ENCODE measurements around the gene PATZ1.
A peak's percentile ranks its signal among the peaks of the same experiment; 100 is the strongest.

PATZ1 gene

GRCh38 chr22:31305194-31305593 is 41.0 kb downstream of the PATZ1 start:
- DNase-seq = no peak

- no peak for DNase-seq
These were observed 43.6 kb downstream of the PATZ1 start for GRCh38 chr22:31302537-31302936.

- no peak for DNase-seq
These were observed 44.1 kb downstream of the PATZ1 start for GRCh38 chr22:31302006-31302405.

GRCh38 chr22:31300896-31301295 is 45.2 kb downstream of the PATZ1 start:
- no peak for DNase-seq

- peak; percentile 32 for DNase-seq
These were observed 50.1 kb downstream of the PATZ1 start for GRCh38 chr22:31295831-31296657.

- DNase-seq = no peak
These were observed 50.8 kb downstream of the PATZ1 start for GRCh38 chr22:31295360-31295759.

GRCh38 chr22:31292236-31292989 is 53.7 kb downstream of the PATZ1 start, which contains the start of gene PIK3IP1:
PIK3IP1 (minus strand) TSS chr22:31292488; CDS start chr22:31292344, 144 bp downstream.
- DNase-seq = peak; percentile 59

GRCh38 chr22:31291481-31292235 is 54.5 kb downstream of the PATZ1 start:
- DNase-seq = no peak

GRCh38 chr22:31290494-31291471 is 55.4 kb downstream of the PATZ1 start:
- DNase-seq = peak; percentile 81

GRCh38 chr22:31289344-31289743 is 56.8 kb downstream of the PATZ1 start:
- no peak for DNase-seq

GRCh38 chr22:31288496-31289240 is 57.5 kb downstream of the PATZ1 start:
- DNase-seq = no peak

- DNase-seq = no peak
These were observed 58.2 kb downstream of the PATZ1 start for GRCh38 chr22:31287818-31288495.

GRCh38 chr22:31286360-31287255 is 59.5 kb downstream of the PATZ1 start:
- DNase-seq = no peak

- DNase-seq = no peak
These were observed 61.6 kb downstream of the PATZ1 start for GRCh38 chr22:31284281-31285155.

GRCh38 chr22:31282748-31283468 is 63.2 kb downstream of the PATZ1 start:
- DNase-seq = no peak

GRCh38 chr22:31281733-31282132 is 64.4 kb downstream of the PATZ1 start:
- no peak for DNase-seq

- no peak for DNase-seq
These were observed 66.2 kb downstream of the PATZ1 start for GRCh38 chr22:31279821-31280505.
